Gastrocnemius medialis (tissue), 4 donors: ENCODE data around the gene LMNTD2.

Experiments
- CTCF ChIP-seq, 5 experiments: fragments of 450-650 bp in 3 of 5; fragments of 200-600 bp in 2 of 5; sonication (generic) in 2 of 5; IDR thresholded peaks in 4 of 5; conservative IDR thresholded peaks in 1 of 5; 1 replicate in 4 of 5; 2 replicates in 1 of 5; pipeline ENCODE4 v1.5.1; 2016 to 2019; ENCODE audit warnings: antibody characterized with exemption in 5 of 5, mild to moderate bottlenecking in 3 of 5, moderate library complexity in 3 of 5
- POLR2A ChIP-seq, 2 donors: fragments of 450-650 bp; IDR thresholded peaks; one replicate each; pipeline ENCODE4 v1.6.1; 2017; ENCODE audit warnings: antibody characterized with exemption in 2 of 2, mild to moderate bottlenecking in 2 of 2, moderate library complexity in 2 of 2

- TF ChIP-seq CTCF (IDR thresholded peaks at IDR 0.05 in 4 of 5, conservative IDR thresholded peaks at IDR 0.05 in 1 of 5) = no peak
- TF ChIP-seq POLR2A (IDR thresholded peaks at IDR 0.05) = no peak
Observed at GRCh38 chr11:538431-539051, 22.0 kb downstream of the LMNTD2 start.
